K562 (cell line): ENCODE measurements around the gene GABRB2.

ENCODE experiments used
- CBX3 ChIP-seq, 2 experiments: IDR thresholded peaks; 1 replicate in 1 of 2; 2 replicates in 1 of 2; pipeline ENCODE4 v1.6.1; 2012; ENCODE audit warnings: inconsistent platforms in 2 of 2, low read length in 2 of 2, borderline replicate concordance in 1 of 2, control low read depth in 1 of 2
- EP300 ChIP-seq: IDR thresholded peaks from 2 replicates; pipeline ENCODE4 v1.6.1; 2012; ENCODE audit warnings: low read length, improper control_type of control experiment
- NCOR1 ChIP-seq: fragments of 450-650 bp; IDR thresholded peaks from 2 replicates; pipeline ENCODE4 v1.6.1; 2016; ENCODE audit warnings: mild to moderate bottlenecking, moderate library complexity
- TF ChIP-seq, protein P1 (sequence below): sonication (generic); formaldehyde crosslinking; IDR thresholded peaks from 2 replicates; pipeline ENCODE4 v1.8.1; 2023; ENCODE audit warnings: mild to moderate bottlenecking, missing genetic modification reagents

DNA sequence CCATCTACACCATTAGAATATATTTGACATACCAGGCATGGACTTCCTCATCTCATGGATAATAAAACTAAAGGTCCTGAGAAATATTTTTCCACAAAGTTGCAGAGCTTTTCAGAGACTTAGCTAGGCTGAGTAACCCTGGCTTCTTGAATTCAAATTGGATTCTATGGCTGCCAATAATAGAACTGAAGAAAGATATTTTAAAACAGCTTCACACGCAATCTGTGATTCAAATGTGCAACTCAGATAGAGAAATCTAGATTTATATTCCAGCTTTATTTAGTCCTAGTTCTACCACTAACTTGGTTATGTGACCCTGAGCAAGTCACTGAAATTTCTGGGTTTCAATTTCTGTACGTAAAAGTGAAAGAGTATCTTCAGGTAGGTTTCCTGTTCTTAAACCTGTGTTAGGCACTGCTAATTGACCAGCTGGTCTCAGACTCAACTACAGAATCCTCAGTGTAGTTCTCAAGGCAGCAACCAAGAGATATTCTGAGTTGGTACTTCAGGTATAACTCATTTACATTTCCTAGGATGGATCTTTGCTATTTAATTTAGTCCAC lies 235.3 kb downstream of the GABRB2 start:
- no peak for TF ChIP-seq EP300
- TF ChIP-seq, protein P1, sequence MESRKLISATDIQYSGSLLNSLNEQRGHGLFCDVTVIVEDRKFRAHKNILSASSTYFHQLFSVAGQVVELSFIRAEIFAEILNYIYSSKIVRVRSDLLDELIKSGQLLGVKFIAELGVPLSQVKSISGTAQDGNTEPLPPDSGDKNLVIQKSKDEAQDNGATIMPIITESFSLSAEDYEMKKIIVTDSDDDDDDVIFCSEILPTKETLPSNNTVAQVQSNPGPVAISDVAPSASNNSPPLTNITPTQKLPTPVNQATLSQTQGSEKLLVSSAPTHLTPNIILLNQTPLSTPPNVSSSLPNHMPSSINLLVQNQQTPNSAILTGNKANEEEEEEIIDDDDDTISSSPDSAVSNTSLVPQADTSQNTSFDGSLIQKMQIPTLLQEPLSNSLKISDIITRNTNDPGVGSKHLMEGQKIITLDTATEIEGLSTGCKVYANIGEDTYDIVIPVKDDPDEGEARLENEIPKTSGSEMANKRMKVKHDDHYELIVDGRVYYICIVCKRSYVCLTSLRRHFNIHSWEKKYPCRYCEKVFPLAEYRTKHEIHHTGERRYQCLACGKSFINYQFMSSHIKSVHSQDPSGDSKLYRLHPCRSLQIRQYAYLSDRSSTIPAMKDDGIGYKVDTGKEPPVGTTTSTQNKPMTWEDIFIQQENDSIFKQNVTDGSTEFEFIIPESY (CRISPR knock-in tag): no peak
- no peak for TF ChIP-seq NCOR1
- TF ChIP-seq CBX3 (IDR thresholded peaks at IDR 0.05; ENCODE audit: borderline replicate concordance in 1 of 2, low read length in 2 of 2): no peak
